Stimulated activated CD8-positive, alpha-beta memory T cell treated with anti-CD3 and anti-CD28 coated beads, Interleukin-15, amount 100 ng/mL, for 48 hours (primary cell): ENCODE results near the gene PRKG1.
"Not testable (repeated sequence)": the region's sequence is repeated elsewhere in the genome, so short reads cannot be mapped to it uniquely, and the experiment has no call there.

Experiments used
- DNase-seq, 2 donors: peaks; one replicate each; pipeline ENCODE4 v3.0.0-alpha.2; 2020; ENCODE audit warnings: low read depth in 2 of 2

Gene PRKG1

DNA sequence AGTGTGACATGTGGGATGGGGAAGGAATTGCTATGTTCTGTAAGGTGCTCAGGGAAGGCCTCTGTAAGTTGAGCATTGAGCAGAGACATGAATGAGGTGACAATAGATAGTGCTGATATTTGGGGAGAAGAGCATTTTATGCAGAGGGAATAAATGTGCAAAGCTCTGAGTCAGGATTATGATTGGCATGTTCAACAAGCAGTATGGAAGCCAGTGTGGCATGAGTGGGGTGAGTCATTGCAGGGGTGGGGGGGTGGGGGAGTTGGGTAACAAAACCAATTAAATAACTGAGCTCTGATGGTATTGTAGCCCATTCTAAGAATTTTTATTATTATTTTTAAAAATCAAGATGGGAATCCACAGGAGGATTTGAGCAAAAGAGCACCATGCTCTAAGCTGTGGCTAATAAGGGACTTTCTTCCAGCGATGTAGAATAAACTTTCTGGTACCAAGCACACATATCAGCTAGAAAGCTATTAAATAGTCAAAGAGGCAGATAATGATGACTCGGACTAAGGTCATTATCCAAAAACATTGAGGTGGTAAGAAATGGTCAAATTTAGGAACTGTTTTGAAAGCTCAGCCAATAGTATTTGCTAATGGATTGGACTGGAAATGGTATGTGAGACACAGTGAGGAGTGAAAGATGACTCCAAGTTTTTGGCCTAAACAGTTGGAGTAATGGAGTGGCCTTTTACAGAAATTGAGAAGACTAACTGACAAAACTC lies 96.4 kb downstream of the PRKG1 start:
- no peak for DNase-seq

DNA sequence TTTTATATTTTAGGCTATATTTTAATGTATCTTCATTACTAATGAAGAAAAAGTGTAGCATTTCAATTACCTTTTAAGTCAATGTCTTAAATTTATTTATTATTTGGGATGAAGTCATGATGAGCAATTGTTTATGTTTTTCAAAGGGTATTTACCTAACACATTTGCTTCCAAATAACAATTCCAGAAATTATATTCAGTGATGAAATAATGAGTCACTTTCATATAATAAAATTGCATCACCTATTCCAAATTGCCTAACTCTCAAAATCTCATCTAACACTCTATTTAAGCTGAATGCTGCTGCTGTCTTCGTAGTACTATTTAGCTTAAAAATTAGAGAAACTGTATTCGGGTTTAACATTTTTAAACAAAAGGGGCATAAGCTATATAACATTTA lies 97.7 kb downstream of the PRKG1 start:
- no peak for DNase-seq

DNA sequence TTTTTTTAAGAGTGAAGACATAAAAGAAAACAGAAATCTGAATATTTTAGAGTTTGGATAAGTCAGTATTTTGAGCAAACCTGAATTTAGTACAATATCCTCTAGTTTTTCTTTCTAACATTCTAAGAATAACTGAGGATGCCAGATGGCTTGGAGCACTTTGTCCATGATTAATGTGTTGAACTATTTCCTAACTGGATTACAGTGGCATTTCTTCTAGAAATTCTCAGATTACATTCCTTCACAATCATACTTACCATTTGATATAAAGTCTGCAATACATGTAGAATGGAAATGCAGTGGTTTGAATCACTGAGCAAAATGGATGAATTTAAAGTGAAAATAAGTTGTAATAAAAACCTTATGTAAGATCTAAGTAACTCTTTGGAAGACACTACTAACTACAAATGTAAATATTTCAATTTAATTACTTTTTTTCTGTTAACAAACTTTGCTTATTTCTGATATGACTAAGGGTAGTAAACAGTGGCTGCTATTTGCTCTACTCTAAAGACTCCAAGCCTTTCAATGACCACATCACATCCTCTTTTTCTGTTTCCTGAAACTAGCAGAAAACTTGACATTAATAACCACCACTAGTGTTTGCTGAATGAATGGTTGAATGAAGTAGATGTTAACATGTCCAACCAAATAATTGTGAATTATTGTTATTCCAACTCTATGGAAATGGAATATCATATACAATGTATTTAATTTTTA lies 102.8 kb downstream of the PRKG1 start:
- DNase-seq = no peak

DNA sequence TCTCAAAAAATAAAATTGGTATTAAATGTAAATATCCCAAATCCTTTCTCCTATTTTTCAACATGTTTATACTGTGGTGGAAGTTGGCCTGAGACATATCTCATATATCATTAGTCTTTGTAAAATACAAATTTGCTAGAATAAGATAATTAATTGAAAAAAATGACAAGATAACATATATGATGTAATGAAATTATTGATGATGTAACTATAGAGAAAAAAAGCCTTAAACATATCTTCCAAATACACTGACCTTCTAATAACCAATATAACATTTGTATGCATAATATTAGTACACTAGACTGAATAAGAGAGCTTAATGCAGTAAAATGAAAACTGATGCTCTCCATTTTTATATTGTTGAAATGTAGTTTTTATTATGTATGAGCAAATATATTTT lies 104.3 kb downstream of the PRKG1 start:
- no peak for DNase-seq

- no peak for DNase-seq
Measured at GRCh38 chr10:51180141-51180540, 105.9 kb downstream of the PRKG1 start.

GRCh38 chr10:51183783-51184182 lies 109.5 kb downstream of the PRKG1 start:
- no peak for DNase-seq

- no peak for DNase-seq
Measured at GRCh38 chr10:51186361-51186760, 112.1 kb downstream of the PRKG1 start.

DNA sequence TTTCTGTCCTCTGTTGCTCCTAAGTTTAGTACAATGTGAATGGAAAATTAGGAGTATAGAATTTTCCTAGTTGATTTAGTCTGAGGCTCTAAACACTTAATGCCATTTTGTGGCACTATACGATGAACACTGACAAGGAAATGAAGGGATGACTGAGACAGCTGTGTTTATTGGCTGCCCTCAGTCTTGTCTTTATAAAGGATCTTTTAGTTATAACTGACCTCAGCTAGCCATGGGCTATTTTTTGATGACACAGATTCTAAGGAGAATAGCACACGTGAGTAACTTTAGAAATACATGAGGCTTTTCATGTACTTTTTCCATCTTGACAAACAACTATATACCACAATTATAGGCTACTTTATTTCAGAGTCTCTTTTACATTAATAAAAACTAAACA lies 113.7 kb downstream of the PRKG1 start:
- no peak for DNase-seq

- DNase-seq = no peak
Measured at GRCh38 chr10:51188866-51189265, 114.6 kb downstream of the PRKG1 start.

DNA sequence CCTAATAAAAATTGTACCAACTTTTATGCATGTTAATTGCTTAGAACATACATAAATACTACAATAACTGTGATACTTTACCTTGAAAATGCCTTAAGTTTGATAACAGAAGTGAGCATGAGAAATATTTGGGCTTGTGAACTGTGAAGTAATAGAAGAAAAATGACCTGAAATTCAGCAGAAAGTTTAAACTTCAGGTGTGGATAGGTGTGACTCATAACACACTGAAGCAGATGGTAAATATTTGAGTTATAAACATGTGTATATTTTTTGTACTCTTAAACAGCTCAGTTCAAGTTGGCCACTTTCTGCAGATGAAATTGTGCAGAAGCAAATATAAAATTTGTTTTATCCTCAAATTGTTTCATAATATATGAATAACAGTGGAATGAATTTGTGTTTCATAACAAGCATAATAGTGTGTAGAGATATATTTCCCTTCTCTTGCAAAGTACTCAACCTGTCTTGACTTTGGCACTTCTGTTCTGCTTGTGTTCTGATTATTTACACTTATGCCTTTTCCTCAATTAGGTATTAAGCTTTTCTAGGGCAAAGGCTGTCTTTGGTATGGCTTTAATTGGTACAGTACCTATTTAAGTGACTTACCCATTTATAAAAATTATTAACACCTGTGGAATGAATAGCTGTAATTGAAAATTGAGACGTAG lies 122.4 kb downstream of the PRKG1 start:
- no peak for DNase-seq

- DNase-seq = no peak
Measured at GRCh38 chr10:51198170-51198569, 123.9 kb downstream of the PRKG1 start.

- no peak for DNase-seq
Measured at GRCh38 chr10:51201947-51202346, 127.7 kb downstream of the PRKG1 start.

GRCh38 chr10:51203359-51203758 lies 129.1 kb downstream of the PRKG1 start:
- DNase-seq = no peak

GRCh38 chr10:51204066-51204465 lies 129.8 kb downstream of the PRKG1 start:
- no peak for DNase-seq

- no peak for DNase-seq
Measured at GRCh38 chr10:51204701-51205100, 130.4 kb downstream of the PRKG1 start.

GRCh38 chr10:51206500-51206899 lies 132.2 kb downstream of the PRKG1 start:
- DNase-seq = no peak

DNA sequence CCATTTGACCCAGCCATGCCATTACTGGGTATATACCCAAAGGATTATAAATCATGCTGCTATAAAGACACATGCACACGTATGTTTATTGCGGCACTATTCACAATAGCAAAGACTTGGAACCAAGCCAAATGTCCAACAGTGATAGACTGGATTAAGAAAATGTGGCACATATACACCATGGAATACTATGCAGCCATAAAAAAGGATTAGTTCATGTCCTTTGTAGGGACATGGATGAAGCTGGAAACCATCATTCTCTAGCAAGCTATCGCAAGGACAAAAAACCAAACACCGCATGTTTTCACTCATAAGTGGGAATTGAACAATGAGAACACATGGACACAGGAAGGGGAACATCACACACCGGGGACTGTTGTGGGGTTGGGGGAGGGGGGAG lies 138.7 kb downstream of the PRKG1 start:
- not testable (repeated sequence) for DNase-seq

DNA sequence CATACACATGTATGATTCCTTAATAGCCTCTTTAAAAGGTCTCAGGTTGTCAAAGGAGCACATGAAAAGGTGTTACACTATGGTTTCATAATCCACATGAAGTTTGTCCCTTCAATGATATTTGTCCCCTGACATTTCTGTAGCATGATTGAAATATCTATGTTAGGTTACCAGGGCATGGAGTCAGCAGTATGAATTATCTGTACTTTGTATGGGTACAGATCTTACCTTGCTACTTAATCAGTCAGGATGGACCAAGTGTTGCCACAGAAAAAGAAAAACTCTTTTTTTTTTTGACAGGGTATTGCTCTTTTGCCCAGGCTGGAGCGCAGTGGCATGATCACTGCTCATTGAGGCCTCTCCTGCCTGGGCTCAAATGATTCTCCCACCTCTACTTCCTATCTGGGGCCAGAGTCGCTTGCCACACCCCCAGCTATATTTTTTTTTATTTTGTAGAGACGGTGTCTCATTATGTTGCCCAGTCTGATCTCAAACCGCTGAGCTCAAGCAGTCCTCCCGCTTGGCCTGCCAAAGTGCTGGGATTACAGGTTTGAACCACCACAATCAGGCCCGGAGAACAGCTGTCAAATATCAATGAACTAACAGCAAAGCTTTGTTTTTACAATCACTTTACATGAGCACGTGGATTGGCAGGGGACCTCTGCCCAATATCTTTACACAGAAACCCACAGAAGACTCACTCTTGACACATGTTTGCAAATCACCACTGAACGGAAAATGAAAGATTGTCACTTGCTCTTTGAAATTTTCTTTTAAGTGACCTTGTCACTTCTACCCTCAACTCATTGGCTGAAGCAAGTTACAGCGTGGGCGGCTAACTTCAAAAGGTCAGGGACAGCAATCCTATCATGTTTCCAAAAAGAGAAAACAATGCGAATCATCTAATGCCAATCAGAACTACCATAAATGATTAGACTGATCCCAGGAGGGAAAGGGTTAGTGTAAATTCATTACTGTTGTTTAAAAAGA lies 140.2 kb downstream of the PRKG1 start:
- DNase-seq = no peak

GRCh38 chr10:51215951-51216834 lies 141.9 kb downstream of the PRKG1 start:
- no peak for DNase-seq

DNA sequence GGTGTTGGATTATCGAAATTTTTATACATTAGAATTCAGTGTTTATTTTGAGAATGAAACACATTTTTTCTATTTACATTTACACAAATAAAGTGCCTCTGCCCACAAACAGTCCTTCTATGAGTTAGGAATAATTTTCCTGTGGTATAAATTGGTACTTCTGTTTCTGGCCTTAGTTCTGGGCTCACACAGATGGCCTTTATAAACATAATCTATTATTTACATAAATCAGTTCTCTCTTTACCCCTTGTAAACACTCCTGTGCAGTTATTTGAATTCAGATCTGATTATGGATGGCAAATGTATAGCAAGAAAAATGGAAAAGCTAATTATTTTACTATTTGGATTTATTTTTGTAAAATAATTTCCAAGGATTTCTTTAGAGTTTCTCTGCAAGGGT lies 143.2 kb downstream of the PRKG1 start:
- no peak for DNase-seq

GRCh38 chr10:51224671-51225161 lies 150.4 kb downstream of the PRKG1 start:
- no peak for DNase-seq
